DND-41 (cell line): ENCODE data around the gene EXD3.
"Not testable (repeated sequence)": the region's sequence is repeated elsewhere in the genome, so short reads cannot be mapped to it uniquely, and the experiment has no call there.

Source experiments
- ATAC-seq: fragments of 200-7000 bp; cut with Tn5 transposase; 3 replicates; pipeline ENCODE4 v1.9.1; 2021; ENCODE audit warnings: low read depth; ENCODE audit not compliant: insufficient read depth
- DNase-seq: peaks from one replicate; pipeline ENCODE4 v3.0.0-alpha.2; 2020
- H2AFZ ChIP-seq: 2 replicates; pipeline ENCODE4 v1.6.0; 2012; ENCODE audit warnings: low read depth, low read length
- H3K27ac ChIP-seq: 2 replicates; pipeline ENCODE4 v1.5.1; 2012; ENCODE audit warnings: low read length, inconsistent platforms
- H3K27me3 ChIP-seq: fragments of 200-600 bp; sonication (generic); 2 replicates; pipeline ENCODE4 v1.6.0; 2012; ENCODE audit warnings: low read length, mild to moderate bottlenecking, inconsistent platforms; ENCODE audit not compliant: insufficient read depth, poor library complexity
- H3K36me3 ChIP-seq: 2 replicates; pipeline ENCODE4 v1.5.1; 2012; ENCODE audit warnings: low read length, inconsistent platforms; ENCODE audit not compliant: insufficient read depth
- H3K4me1 ChIP-seq: 2 replicates; pipeline ENCODE4 v1.5.1; 2012; ENCODE audit warnings: mild to moderate bottlenecking, low read length; ENCODE audit not compliant: insufficient read depth
- H3K4me2 ChIP-seq: 2 replicates; pipeline ENCODE4 v1.6.0; 2012; ENCODE audit warnings: mild to moderate bottlenecking, moderate library complexity, low read length, inconsistent platforms; ENCODE audit not compliant: insufficient read depth
- H3K4me3 ChIP-seq, 2 experiments: fragments of 200-600 bp in 1 of 2; shearing (Covaris generic) in 1 of 2; 2 replicates each; pipeline ENCODE4 v1.5.1; 2012 to 2016; ENCODE audit warnings: inconsistent platforms in 2 of 2, low read length in 2 of 2, mild to moderate bottlenecking in 2 of 2, low read depth in 1 of 2, moderate library complexity in 1 of 2
- H3K79me2 ChIP-seq: 2 replicates; pipeline ENCODE4 v1.6.0; 2012; ENCODE audit warnings: low read length, inconsistent platforms; ENCODE audit not compliant: insufficient read depth
- H3K9ac ChIP-seq: 2 replicates; pipeline ENCODE4 v1.6.0; 2012; ENCODE audit warnings: low read depth, mild to moderate bottlenecking, inconsistent platforms, low read length, moderate library complexity
- H3K9me3 ChIP-seq: 2 replicates; pipeline ENCODE4 v1.5.1; 2012; ENCODE audit warnings: low read length, moderate library complexity, mild to moderate bottlenecking, inconsistent platforms; ENCODE audit not compliant: insufficient read depth, severe bottlenecking
- H4K20me1 ChIP-seq: 2 replicates; pipeline ENCODE4 v1.6.0; 2012; ENCODE audit warnings: low read length; ENCODE audit not compliant: insufficient read depth
- EZH2 ChIP-seq: IDR thresholded peaks from 3 replicates; pipeline ENCODE4 v1.6.1; 2012; ENCODE audit warnings: borderline replicate concordance, low read depth, mild to moderate bottlenecking, moderate library complexity, low read length, inconsistent platforms; ENCODE audit not compliant: severe bottlenecking
- TF ChIP-seq, protein P1 (sequence below): IDR thresholded peaks from 2 replicates; pipeline ENCODE4 v1.5.1; 2012; ENCODE audit warnings: borderline replicate concordance, low read length, moderate library complexity, mild to moderate bottlenecking; ENCODE audit not compliant: poor library complexity, severe bottlenecking; ENCODE audit errors: extremely low read depth

Gene EXD3

DNA sequence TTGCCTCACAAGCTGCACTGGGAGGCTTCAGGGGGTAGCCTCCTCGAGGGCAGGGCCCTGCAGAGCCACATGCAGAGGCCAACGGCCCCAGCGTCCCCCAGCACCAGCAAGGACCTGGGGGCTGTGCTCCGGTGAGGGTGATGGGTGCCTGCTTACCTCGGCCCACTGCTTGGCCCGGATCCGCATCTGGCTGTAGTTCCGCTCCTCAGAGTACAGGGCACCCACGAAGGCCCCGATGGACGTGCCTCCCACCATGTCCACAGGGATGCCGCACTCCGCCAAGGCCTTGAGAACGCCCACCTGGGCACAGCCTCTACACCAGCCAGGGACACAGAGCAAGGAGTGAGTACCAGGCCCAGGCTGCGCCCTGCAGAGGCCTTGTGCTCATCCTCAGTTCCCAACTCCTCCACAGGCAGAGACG is 44.2 kb upstream of the EXD3 start:
- H3K4me3 ChIP-seq, result no peak overlapping the region
- no peak overlapping the region for H3K4me2 ChIP-seq
- H3K27me3 ChIP-seq, result peaks cover 9% of the 10 kb centered on the region
- H3K79me2 ChIP-seq, result no peaks in the 10 kb centered on the region
- H3K36me3 ChIP-seq, result no peaks in the 10 kb centered on the region
- DNase-seq, result no peak
- H3K9ac ChIP-seq, result no peak overlapping the region
- H3K9me3 ChIP-seq, result no peaks in the 10 kb centered on the region
- H3K4me1 ChIP-seq, result peaks cover 30% of the 10 kb centered on the region
- TF ChIP-seq, protein P1, sequence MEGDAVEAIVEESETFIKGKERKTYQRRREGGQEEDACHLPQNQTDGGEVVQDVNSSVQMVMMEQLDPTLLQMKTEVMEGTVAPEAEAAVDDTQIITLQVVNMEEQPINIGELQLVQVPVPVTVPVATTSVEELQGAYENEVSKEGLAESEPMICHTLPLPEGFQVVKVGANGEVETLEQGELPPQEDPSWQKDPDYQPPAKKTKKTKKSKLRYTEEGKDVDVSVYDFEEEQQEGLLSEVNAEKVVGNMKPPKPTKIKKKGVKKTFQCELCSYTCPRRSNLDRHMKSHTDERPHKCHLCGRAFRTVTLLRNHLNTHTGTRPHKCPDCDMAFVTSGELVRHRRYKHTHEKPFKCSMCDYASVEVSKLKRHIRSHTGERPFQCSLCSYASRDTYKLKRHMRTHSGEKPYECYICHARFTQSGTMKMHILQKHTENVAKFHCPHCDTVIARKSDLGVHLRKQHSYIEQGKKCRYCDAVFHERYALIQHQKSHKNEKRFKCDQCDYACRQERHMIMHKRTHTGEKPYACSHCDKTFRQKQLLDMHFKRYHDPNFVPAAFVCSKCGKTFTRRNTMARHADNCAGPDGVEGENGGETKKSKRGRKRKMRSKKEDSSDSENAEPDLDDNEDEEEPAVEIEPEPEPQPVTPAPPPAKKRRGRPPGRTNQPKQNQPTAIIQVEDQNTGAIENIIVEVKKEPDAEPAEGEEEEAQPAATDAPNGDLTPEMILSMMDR, result no peak
- TF ChIP-seq EZH2, result no peak
- H4K20me1 ChIP-seq, result peaks cover 23% of the 10 kb centered on the region
- H2AFZ ChIP-seq, result no peak overlapping the region
- H3K27ac ChIP-seq, result no peak overlapping the region
- ATAC-seq, result no peak

DNA sequence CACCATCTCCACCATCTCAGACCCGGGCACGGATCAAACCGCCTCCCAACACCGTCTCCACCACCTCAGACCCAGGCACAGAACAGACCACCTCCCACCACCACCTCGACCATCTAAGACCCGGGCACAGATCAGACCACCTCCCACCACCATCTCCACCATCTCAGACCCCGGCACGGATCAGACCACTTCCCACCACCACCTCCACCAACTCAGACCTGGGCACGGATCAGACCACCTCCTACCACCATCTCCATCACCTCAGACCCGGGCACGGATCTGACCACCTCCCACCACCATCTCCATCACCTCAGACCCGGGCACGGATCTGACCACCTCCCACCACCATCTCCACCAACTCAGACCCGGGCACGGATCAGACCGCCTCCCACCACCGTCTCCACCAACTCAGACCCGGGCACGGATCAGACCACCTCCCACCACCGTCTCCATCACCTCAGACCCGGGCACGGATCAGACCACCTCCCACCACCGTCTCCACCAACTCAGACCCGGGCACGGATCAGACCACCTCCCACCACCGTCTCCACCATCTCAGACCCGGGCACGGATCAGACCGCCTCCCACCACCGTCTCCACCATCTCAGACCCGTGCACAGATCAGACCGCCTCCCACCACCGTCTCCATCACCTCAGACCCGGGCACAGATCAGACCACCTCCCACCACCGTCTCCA is 43.6 kb upstream of the EXD3 start:
- H3K4me2 ChIP-seq, H3K9me3 ChIP-seq, ATAC-seq, DNase-seq, H3K27ac ChIP-seq, H3K36me3 ChIP-seq, H3K4me3 ChIP-seq, H3K79me2 ChIP-seq, H3K9ac ChIP-seq, H2AFZ ChIP-seq: not testable (repeated sequence)
- Histone ChIP-seq H3K27me3 (peaks cover 11% of the 10 kb centered on the region), H3K4me1 (peaks cover 34% of the 10 kb centered on the region), H4K20me1 (peaks cover 28% of the 10 kb centered on the region)

DNA sequence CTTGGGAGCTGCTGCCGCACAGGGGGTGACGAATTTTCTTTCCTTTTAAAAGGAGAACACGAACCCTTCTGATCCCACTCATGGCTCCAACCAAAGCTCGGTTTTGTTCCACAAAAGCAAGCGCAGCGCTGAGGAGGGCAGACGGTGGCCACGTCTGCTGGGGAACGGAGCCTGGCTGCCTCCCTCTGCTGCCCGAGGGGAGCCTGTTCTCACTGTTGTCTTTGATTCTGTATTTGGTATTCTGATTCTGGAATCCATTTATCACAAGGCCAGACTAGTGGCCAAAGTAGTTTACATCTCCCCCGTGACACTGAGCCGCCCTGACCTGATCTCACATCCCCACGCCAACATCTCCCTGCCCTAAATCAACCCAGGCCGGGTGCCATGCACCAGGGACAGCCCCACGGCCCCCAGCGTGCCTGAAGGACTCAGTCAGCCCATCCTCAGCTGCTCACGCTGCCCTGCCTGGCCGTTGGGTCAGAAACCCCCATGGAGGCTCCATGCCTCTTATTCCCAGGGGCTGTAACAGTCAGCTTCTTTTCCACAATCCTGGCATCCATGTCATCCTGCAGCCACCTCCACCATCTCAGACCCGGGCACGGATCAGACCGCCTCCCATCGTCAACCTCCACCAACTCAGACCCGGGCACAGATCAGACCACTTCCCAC is 42.9 kb upstream of the EXD3 start:
- no peak for TF ChIP-seq EZH2
- TF ChIP-seq, protein P1, result no peak
- no peak for ATAC-seq
- Histone ChIP-seq H3K4me1 (peaks cover 30% of the 10 kb centered on the region), H3K36me3 (no peaks in the 10 kb centered on the region), H3K9me3 (no peaks in the 10 kb centered on the region), H3K4me2 (no peak overlapping the region), H3K4me3 (no peak overlapping the region), H3K27ac (no peak overlapping the region), H3K79me2 (no peaks in the 10 kb centered on the region), H2AFZ (no peak overlapping the region), H4K20me1 (peaks cover 35% of the 10 kb centered on the region), H3K27me3 (peaks cover 11% of the 10 kb centered on the region), H3K9ac (no peak overlapping the region)
- DNase-seq, result no peak

DNA sequence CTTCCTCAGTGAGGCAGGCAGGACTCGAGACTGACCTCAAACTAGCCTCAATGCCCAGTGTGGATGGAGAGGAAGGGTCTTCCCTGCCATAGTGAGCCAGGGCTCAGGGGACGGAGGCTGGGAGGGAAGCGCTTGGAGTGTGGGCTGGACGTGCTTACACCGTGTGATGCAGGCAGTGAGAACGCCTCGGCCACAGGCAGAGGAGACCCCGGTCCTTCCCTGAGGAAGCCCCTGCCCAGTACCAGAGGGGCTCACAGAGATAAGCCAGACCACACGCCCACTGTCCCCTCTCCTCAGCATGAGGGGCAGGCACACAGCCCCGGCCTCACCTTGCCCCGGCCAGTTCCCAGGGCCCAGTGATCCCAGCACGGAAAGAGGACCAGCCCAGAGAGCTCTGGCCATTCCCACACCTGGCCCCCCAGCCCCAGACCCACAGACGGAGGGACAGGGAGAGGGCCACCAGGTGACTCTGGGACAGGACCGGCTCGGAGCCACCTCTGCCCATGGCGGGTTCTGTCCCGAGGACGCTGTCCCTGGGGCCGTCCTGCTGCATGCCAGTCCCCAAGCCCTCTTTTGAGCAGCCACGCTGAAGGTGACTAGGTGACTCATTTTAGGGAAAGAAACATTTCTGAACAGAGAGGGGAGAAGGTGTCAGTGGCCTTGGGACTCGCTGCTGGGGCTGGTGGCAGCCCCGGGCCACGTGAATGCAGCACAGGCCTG is 42.2 kb upstream of the EXD3 start:
- ATAC-seq, result no peak
- Histone ChIP-seq H4K20me1 (peaks cover 42% of the 10 kb centered on the region), H3K9ac (no peak overlapping the region), H3K27me3 (peaks cover 11% of the 10 kb centered on the region), H3K4me1 (peaks cover 23% of the 10 kb centered on the region), H3K4me3 (no peak overlapping the region), H3K27ac (no peak overlapping the region), H2AFZ (no peak overlapping the region), H3K36me3 (no peaks in the 10 kb centered on the region), H3K79me2 (no peaks in the 10 kb centered on the region), H3K9me3 (no peaks in the 10 kb centered on the region), H3K4me2 (no peak overlapping the region)
- TF ChIP-seq, protein P1, result no peak
- no peak for TF ChIP-seq EZH2
- DNase-seq, result no peak
